ENCODE results near the gene THOP1. TPM values are rescaled to one million over a fixed set of nuclear protein-coding genes. Genes with fewer than 3 reads are reported as not detected.

THOP1 gene
- polyA plus RNA-seq, 3 donors, result 13.4 to 17.6 (median 14.6) TPM

- no peak overlapping the region for H3K27ac ChIP-seq (ENCODE audit: low read depth in 1 of 2, low read length in 2 of 2)
- H3K4me1 ChIP-seq (ENCODE audit: control insufficient read depth in 1 of 2, insufficient read depth in 2 of 2, low read length in 2 of 2), result no peaks in the 10 kb centered on the region
- H4K20me1 ChIP-seq (ENCODE audit: insufficient read depth, low read length), result no peaks in the 10 kb centered on the region
- no peak overlapping the region for H3K9ac ChIP-seq (ENCODE audit: insufficient read depth, low read length, poor library complexity, severe bottlenecking)
- Mint-ChIP-seq H3K4me1 (no peaks in the 10 kb centered on the region), H3K27ac (no peak overlapping the region), H3K9me3 (peaks cover 30 to 83% (median 74%) of the 10 kb centered on the region in 7 donors), H3K4me3 (no peak overlapping the region), H3K27me3 (ENCODE audit: low read depth in 3 of 3) (peaks cover 1 to 3% (median 2%) of the 10 kb centered on the region in 3 donors), H3K36me3 (peaks cover 16 to 37% of the 10 kb centered on the region in 2 donors)
- peaks cover 0 to 22% of the 10 kb centered on the region in 2 donors for H3K36me3 ChIP-seq (replicated peaks in 1 of 2; ENCODE audit: control insufficient read depth in 1 of 2, insufficient read depth in 2 of 2, low read length in 2 of 2)
- H3K4me2 ChIP-seq (replicated peaks; ENCODE audit: extremely low read depth, low read length, poor library complexity, severe bottlenecking), result no peak overlapping the region
- TF ChIP-seq CTCF (IDR thresholded peaks at IDR 0.05), result no peak
- DNase-seq, result no peak
- peaks cover 52 to 68% of the 10 kb centered on the region in 2 donors for H3K9me3 ChIP-seq (replicated peaks in 1 of 2; ENCODE audit: control insufficient read depth in 1 of 2, insufficient read depth in 1 of 2, low read length in 2 of 2)
- no peaks in the 10 kb centered on the region for H3K27me3 ChIP-seq (ENCODE audit: control insufficient read depth in 2 of 2, insufficient read depth in 2 of 2, low read length in 2 of 2)
- intact Hi-C loops (cut with micrococcal nuclease), result loop anchor here in 1 of 2 donors (10.0 kb wide), 1 partner anchor 357 kb away; the partner anchor contains the start of gene NCLN
- no peak overlapping the region for H3K4me3 ChIP-seq (replicated peaks in 1 of 3; ENCODE audit: low read depth in 2 of 3, low read length in 3 of 3)
- H2AFZ ChIP-seq (ENCODE audit: insufficient read depth, low read depth, low read length, poor library complexity, severe bottlenecking), result no peak overlapping the region
- H3K79me2 ChIP-seq (ENCODE audit: insufficient read depth, low read length), result no peaks in the 10 kb centered on the region
- WGBS (ENCODE audit: insufficient coverage), result 89% methylated on average over 7 of the region's 13 CpGs
Observed at GRCh38 chr19:2827840-2828489, 42.7 kb downstream of the THOP1 start.

DNA sequence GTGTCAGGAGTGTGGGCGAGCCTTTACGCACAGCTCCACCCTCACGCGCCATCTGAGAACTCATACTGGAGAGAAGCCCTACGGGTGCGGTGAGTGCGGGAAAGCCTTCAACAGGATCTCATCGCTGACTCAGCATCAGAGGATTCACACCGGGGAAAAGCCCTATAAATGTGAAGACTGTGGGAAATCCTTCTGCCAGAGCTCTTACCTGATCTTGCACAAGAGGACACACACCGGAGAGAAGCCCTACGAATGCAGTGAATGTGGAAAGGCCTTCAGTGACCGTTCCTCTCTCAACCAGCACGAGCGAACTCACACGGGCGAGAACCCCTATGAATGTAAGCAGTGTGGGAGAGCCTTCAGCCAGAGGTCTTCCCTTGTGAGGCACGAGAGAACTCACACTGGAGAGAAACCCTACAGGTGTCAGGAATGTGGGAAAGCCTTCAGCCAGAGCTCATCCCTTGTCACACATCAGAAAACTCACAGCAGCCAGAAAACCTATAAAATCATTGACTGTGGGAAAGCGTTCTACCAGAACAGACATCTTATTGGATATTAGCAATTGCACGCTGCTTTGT is 49.1 kb downstream of the THOP1 start:
- Mint-ChIP-seq H3K9me3 (peaks cover 45 to 99% (median 96%) of the 10 kb centered on the region in 7 donors), H3K4me1 (peaks cover 3% of the 10 kb centered on the region), H3K27me3 (ENCODE audit: low read depth in 3 of 3) (peaks cover 0 to 7% (median 6%) of the 10 kb centered on the region in 3 donors), H3K27ac (no peak overlapping the region), H3K36me3 (peaks cover 20 to 28% of the 10 kb centered on the region in 2 donors), H3K4me3 (no peak overlapping the region)
- Histone ChIP-seq H3K79me2 (ENCODE audit: insufficient read depth, low read length) (no peaks in the 10 kb centered on the region), H3K27me3 (ENCODE audit: control insufficient read depth in 2 of 2, insufficient read depth in 2 of 2, low read length in 2 of 2) (no peaks in the 10 kb centered on the region), H3K4me1 (ENCODE audit: control insufficient read depth in 1 of 2, insufficient read depth in 2 of 2, low read length in 2 of 2) (peaks cover 0 to 4% of the 10 kb centered on the region in 2 donors), H3K36me3 (replicated peaks in 1 of 2; ENCODE audit: control insufficient read depth in 1 of 2, insufficient read depth in 2 of 2, low read length in 2 of 2) (peaks cover 4 to 29% of the 10 kb centered on the region in 2 donors), H3K27ac (ENCODE audit: low read depth in 1 of 2, low read length in 2 of 2) (no peak overlapping the region), H3K9ac (ENCODE audit: insufficient read depth, low read length, poor library complexity, severe bottlenecking) (no peak overlapping the region), H3K4me3 (replicated peaks in 1 of 3; ENCODE audit: low read depth in 2 of 3, low read length in 3 of 3) (peak overlapping the region in 1 of 3 experiments; percentile 35), H2AFZ (ENCODE audit: insufficient read depth, low read depth, low read length, poor library complexity, severe bottlenecking) (no peak overlapping the region), H3K4me2 (replicated peaks; ENCODE audit: extremely low read depth, low read length, poor library complexity, severe bottlenecking) (no peak overlapping the region), H4K20me1 (ENCODE audit: insufficient read depth, low read length) (no peaks in the 10 kb centered on the region), H3K9me3 (replicated peaks in 1 of 2; ENCODE audit: control insufficient read depth in 1 of 2, insufficient read depth in 1 of 2, low read length in 2 of 2) (peaks cover 93 to 97% of the 10 kb centered on the region in 2 donors)
- DNase-seq, result no peak
- intact Hi-C loops (cut with micrococcal nuclease), result no loop called here
- no peak for TF ChIP-seq CTCF (IDR thresholded peaks at IDR 0.05)
- 98% methylated on average over 12 of the region's 19 CpGs for WGBS (ENCODE audit: insufficient coverage)
